ENCODE measurements around the gene CACNA1D. TPM values are rescaled to one million over a fixed set of nuclear protein-coding genes. Genes with fewer than 3 reads are reported as not detected.

CACNA1D gene
- total RNA-seq = 0.56 and 0.98 TPM in 2 replicates

DNA sequence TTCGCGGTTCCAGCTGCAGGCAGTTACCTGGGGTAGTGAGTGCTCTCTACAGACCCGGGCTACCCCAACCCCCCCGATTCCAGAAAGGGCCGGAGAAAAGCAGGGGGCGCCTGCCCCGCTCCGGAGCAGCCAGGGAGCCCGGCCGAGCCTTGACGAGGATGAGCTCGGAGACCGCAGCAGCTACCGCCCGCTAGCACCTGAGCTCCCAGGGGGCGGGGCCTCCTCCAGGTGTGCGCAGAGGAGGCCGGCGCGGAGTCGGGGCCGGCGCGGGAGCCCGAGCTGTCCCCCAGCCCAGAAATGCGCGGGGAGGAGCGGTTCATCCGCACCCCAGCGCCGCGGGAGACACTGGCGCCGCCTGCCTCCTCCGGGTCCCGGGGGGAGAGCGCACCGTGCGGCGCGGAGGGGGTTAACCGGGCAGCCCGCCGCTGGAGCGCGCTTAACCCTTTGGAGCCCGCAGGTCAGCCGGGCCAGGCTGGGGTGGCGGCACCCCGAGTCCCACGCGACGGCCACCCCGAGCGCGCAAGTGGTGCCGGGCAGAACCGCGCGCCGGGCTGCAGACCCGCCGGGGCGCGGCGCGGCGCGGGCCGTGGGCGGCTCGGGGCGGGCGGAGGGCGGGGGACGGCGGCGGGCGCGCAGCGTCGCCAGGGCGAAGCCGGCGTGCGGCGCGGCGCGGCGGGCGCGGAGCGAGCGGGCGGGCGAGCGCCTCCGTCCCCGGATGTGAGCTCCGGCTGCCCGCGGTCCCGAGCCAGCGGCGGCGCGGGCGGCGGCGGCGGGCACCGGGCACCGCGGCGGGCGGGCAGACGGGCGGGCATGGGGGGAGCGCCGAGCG, at the start of gene CACNA1D:
CACNA1D (plus strand) TSS at position 649 of the 829 bp plus-strand sequence. CDS start 556 bp downstream, outside the sequence.

GRCh38 chr3:53846134-53846850, 351.9 kb downstream of the CACNA1D start, which contains the start of the genes CHDH and IL17RB:
TSS of gene CHDH (minus strand) at chr3:53846419. CDS start at chr3:53824008, 22,411 bp downstream.
TSS of gene IL17RB (plus strand) at chr3:53846568. CDS start at chr3:53846589, 21 bp downstream.

Other genes starting within 250 kb of the CACNA1D start
- gene TKT, start 238.6 kb upstream of the CACNA1D start, total RNA-seq = 705 and 712 TPM in 2 replicates
- 12.9 and 14.3 TPM in 2 replicates for gene DCP1A, start 147.1 kb upstream of the CACNA1D start, total RNA-seq